Astrocyte of the hippocampus (primary cell): Measurements from ENCODE around the gene ZC3H13.

ENCODE experiments used
- DNase-seq: peaks from one replicate; pipeline ENCODE4 v3.0.0; 2011; ENCODE audit warnings: low read depth, low spot score

The ZC3H13 gene

GRCh38 chr13:45934283-45934682 is 118.3 kb downstream of the ZC3H13 start:
- no peak for DNase-seq

GRCh38 chr13:45933203-45933908 is 119.2 kb downstream of the ZC3H13 start:
- no peak for DNase-seq

- DNase-seq: no peak
Measured at GRCh38 chr13:45932676-45933075, 119.9 kb downstream of the ZC3H13 start.

- no peak for DNase-seq
Measured at GRCh38 chr13:45932172-45932571, 120.4 kb downstream of the ZC3H13 start.

GRCh38 chr13:45931211-45931610 is 121.3 kb downstream of the ZC3H13 start:
- no peak for DNase-seq

- DNase-seq: no peak
Measured at GRCh38 chr13:45930177-45930576, 122.4 kb downstream of the ZC3H13 start.

GRCh38 chr13:45928843-45929242 is 123.7 kb downstream of the ZC3H13 start:
- peak; percentile 44 for DNase-seq

- DNase-seq: no peak
Measured at GRCh38 chr13:45928176-45928575, 124.4 kb downstream of the ZC3H13 start.

GRCh38 chr13:45926741-45927140 is 125.8 kb downstream of the ZC3H13 start:
- DNase-seq: no peak

GRCh38 chr13:45925151-45925550 is 127.4 kb downstream of the ZC3H13 start:
- no peak for DNase-seq

- DNase-seq: no peak
Measured at GRCh38 chr13:45921162-45921736, 131.3 kb downstream of the ZC3H13 start.

GRCh38 chr13:45918597-45918996 is 133.9 kb downstream of the ZC3H13 start:
- no peak for DNase-seq

GRCh38 chr13:45917019-45917418 is 135.5 kb downstream of the ZC3H13 start:
- no peak for DNase-seq

- DNase-seq: no peak
Measured at GRCh38 chr13:45915686-45916439, 136.7 kb downstream of the ZC3H13 start.

GRCh38 chr13:45909673-45910072 is 142.9 kb downstream of the ZC3H13 start:
- DNase-seq: peak; percentile 81

GRCh38 chr13:45909089-45909488 is 143.5 kb downstream of the ZC3H13 start:
- DNase-seq: no peak

GRCh38 chr13:45907503-45907902 is 145.0 kb downstream of the ZC3H13 start:
- no peak for DNase-seq
